CD4-positive, alpha-beta T cell (primary cell): Measurements from ENCODE around the gene HDHD2. TPM values are rescaled to one million over a fixed set of nuclear protein-coding genes. Genes with fewer than 3 reads are reported as not detected.

Experiments
- ATAC-seq: fragments of 200-7000 bp; cut with Tn5 transposase; one replicate; pipeline ENCODE4 v1.10.0; 2022; ENCODE audit warnings: mild to moderate bottlenecking; ENCODE audit not compliant: poor library complexity
- CTCF ChIA-PET: fragments of 350-600 bp; sonication (Branson Sonifier 250); formaldehyde crosslinking; loops from one replicate; lab custom pipeline; 2021; ENCODE audit warnings: antibody characterized with exemption, inconsistent platforms; lab: Charles Lee
- POLR2A ChIA-PET: fragments of 350-600 bp; sonication (Branson Sonifier 250); formaldehyde crosslinking; loops from one replicate; lab custom pipeline; 2021; ENCODE audit warnings: antibody characterized with exemption, inconsistent platforms; lab: Charles Lee
- DNase-seq, 14 experiments: peaks; one replicate each; pipeline ENCODE4 v3.0.0-alpha.2; 2013 to 2020; ENCODE audit warnings: mixed read lengths in 2 of 14
- H3K27ac ChIP-seq, 2 donors: one replicate each; pipeline versions ENCODE4 v1.5.1 to v1.7.0; 2013; ENCODE audit warnings: low read length in 2 of 2, low read depth in 1 of 2, mild to moderate bottlenecking in 1 of 2
- H3K27me3 ChIP-seq, 2 experiments: 1 replicate in 1 of 2; 2 replicates in 1 of 2; pipeline versions ENCODE4 v1.6.1 to v1.7.0; 2013; ENCODE audit warnings: low read length in 2 of 2, control low read depth in 1 of 2, mild to moderate bottlenecking in 1 of 2, moderate library complexity in 1 of 2; ENCODE audit not compliant: insufficient read depth in 2 of 2, control insufficient read depth in 1 of 2
- H3K36me3 ChIP-seq: one replicate; pipeline ENCODE4 v1.6.1; 2013; ENCODE audit warnings: low read length, control low read depth; ENCODE audit not compliant: insufficient read depth
- H3K4me1 ChIP-seq: one replicate; pipeline ENCODE4 v1.6.1; 2013; ENCODE audit warnings: low read length, control low read depth; ENCODE audit not compliant: insufficient read depth
- H3K4me3 ChIP-seq: one replicate; pipeline ENCODE4 v1.5.1; 2013; ENCODE audit warnings: mild to moderate bottlenecking, low read length, moderate library complexity
- H3K9me3 ChIP-seq, 2 experiments: 1 replicate in 1 of 2; 2 replicates in 1 of 2; pipeline versions ENCODE4 v1.6.1 to v1.7.0; 2013; ENCODE audit warnings: low read length in 2 of 2, mild to moderate bottlenecking in 2 of 2, control low read depth in 1 of 2, moderate library complexity in 1 of 2; ENCODE audit not compliant: control insufficient read depth in 1 of 2, insufficient read depth in 1 of 2
- H3K27ac Mint-ChIP-seq: one replicate; pipeline ENCODE4 v1.8.0; 2020; ENCODE audit warnings: mixed read lengths
- H3K27me3 Mint-ChIP-seq: one replicate; pipeline ENCODE4 v1.8.0; 2021; ENCODE audit warnings: mixed read lengths
- H3K36me3 Mint-ChIP-seq: one replicate; pipeline ENCODE4 v1.8.0; 2021; ENCODE audit warnings: low read depth, mixed read lengths
- H3K4me1 Mint-ChIP-seq: one replicate; pipeline ENCODE4 v1.8.0; 2021; ENCODE audit warnings: low read depth, mixed read lengths
- H3K4me3 Mint-ChIP-seq: one replicate; pipeline ENCODE4 v1.8.0; 2020; ENCODE audit warnings: mild to moderate bottlenecking, mixed read lengths
- H3K9me3 Mint-ChIP-seq: one replicate; pipeline ENCODE4 v1.8.0; 2020; ENCODE audit warnings: mixed read lengths
- intact Hi-C, 2 experiments: fragments of 100-400 bp; cut with DNase I in 1 of 2; cut with micrococcal nuclease in 1 of 2; formaldehyde crosslinking; loops; one replicate each; pipeline versions ENCODE4 v1.15.1 to v1.9.0; 2023 to 2025; cut with DNase I, micrococcal nuclease
- total RNA-seq, 174 experiments: library from RNA in 2 of 174; stranded (reverse) in 2 of 174; gene quantifications; one replicate each; pipeline ENCODE4 v1.2.3 and lab custom pipeline; 2021 to 2026
- TF ChIP-seq, protein P1 (sequence below): fragments of 200-600 bp; IDR thresholded peaks from one replicate; pipeline ENCODE4 v1.8.0; 2022; ENCODE audit warnings: antibody characterized with exemption, mild to moderate bottlenecking

The HDHD2 gene
- total RNA-seq, 2 experiments from 2014 or later, result 7.3 to 8.9 TPM

DNA sequence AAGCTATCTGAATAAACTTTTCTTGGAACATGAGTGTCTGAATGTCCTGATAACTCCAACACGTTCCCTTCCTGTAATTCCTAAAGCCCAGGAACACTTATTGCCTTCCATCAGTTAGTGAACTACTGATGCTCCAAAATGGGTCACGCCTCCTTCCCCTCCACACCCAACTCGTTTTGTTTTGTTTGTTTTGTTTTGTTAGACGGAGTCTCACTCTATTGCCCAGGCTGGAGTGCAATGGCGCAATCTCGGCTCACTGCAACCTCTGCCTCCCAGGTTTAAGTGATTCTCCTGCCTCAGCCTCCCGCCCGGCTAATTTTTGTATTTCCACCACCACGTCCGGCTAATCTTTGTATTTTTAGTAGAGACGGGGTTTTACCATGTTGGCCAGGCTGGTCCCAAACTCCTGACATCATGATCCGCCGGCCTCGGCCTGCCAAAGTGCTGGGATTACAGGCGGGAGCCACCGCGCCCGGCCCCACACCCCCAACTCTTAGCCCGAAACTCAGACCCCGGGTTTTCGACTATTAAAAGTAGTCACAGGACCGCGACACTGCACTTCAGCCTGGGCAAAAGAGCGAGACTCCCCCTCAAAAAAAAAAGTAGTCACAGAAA lies 25.1 kb upstream of the HDHD2 start:
- TF ChIP-seq, protein P1, sequence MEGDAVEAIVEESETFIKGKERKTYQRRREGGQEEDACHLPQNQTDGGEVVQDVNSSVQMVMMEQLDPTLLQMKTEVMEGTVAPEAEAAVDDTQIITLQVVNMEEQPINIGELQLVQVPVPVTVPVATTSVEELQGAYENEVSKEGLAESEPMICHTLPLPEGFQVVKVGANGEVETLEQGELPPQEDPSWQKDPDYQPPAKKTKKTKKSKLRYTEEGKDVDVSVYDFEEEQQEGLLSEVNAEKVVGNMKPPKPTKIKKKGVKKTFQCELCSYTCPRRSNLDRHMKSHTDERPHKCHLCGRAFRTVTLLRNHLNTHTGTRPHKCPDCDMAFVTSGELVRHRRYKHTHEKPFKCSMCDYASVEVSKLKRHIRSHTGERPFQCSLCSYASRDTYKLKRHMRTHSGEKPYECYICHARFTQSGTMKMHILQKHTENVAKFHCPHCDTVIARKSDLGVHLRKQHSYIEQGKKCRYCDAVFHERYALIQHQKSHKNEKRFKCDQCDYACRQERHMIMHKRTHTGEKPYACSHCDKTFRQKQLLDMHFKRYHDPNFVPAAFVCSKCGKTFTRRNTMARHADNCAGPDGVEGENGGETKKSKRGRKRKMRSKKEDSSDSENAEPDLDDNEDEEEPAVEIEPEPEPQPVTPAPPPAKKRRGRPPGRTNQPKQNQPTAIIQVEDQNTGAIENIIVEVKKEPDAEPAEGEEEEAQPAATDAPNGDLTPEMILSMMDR, result no peak
- CTCF ChIA-PET, result no interaction called here
- H3K27me3 ChIP-seq, result no peaks in the 10 kb centered on the region
- H3K36me3 Mint-ChIP-seq, result peaks cover 10% of the 10 kb centered on the region
- H3K4me1 Mint-ChIP-seq, result no peaks in the 10 kb centered on the region
- DNase-seq (no peak), ATAC-seq (no peak)
- H3K27me3 Mint-ChIP-seq, result no peaks in the 10 kb centered on the region
- H3K4me1 ChIP-seq, result peaks cover 19% of the 10 kb centered on the region
- intact Hi-C loops, result loop anchor here in 1 of 2 experiments (5.0 to 10.0 kb wide), 2 partner anchors 33 to 989 kb away; no protein-coding TSS in a partner anchor
- POLR2A ChIA-PET, result no interaction called here
- H3K27ac ChIP-seq, result no peak overlapping the region
- no peaks in the 10 kb centered on the region for H3K9me3 ChIP-seq
- no peaks in the 10 kb centered on the region for H3K36me3 ChIP-seq
- H3K4me3 Mint-ChIP-seq, result no peak overlapping the region
- H3K27ac Mint-ChIP-seq, result no peak overlapping the region
- peak overlapping the region; percentile 98 for H3K4me3 ChIP-seq
- H3K9me3 Mint-ChIP-seq, result no peaks in the 10 kb centered on the region

DNA sequence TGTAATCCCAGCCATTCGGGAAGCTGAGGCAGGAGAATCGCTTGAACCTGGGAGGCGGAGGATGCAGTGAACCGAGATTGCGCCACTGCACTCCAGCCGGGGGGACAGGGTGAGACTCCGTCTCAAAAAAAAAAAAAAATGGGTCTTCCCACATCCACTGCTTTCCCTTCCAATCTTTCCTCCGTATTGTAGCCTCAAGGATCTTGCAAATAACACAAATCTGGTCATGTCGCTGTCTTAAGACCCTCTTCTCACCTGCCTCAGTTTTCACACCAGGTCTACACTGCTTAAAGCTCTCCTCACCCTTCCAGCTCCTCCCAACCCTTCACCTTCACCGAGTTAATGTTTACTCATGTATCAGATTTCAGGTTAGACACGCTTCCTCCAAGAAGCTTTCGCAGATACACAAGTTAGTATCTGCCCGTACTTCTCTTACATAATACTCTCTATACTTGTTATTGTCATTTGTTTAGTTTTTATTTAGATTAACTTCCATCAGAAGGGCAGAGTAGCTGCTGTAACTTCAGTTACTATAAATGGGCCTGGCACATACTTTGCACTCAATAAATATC lies 24.3 kb upstream of the HDHD2 start:
- ChIA-PET CTCF (no interaction called here), POLR2A (no interaction called here)
- no peaks in the 10 kb centered on the region for H3K27me3 ChIP-seq
- Mint-ChIP-seq H3K9me3 (no peaks in the 10 kb centered on the region), H3K36me3 (peaks cover 10% of the 10 kb centered on the region), H3K27ac (no peak overlapping the region), H3K27me3 (no peaks in the 10 kb centered on the region), H3K4me1 (peaks cover 7% of the 10 kb centered on the region), H3K4me3 (no peak overlapping the region)
- intact Hi-C loops, result loop anchor here in 1 of 2 experiments (5.0 to 10.0 kb wide), 2 partner anchors 32 to 990 kb away; no protein-coding TSS in a partner anchor
- TF ChIP-seq, protein P1, result no peak
- no peak overlapping the region for H3K27ac ChIP-seq
- ATAC-seq (no peak), DNase-seq (no peak)
- peaks cover 19% of the 10 kb centered on the region for H3K4me1 ChIP-seq
- peak overlapping the region; percentile 98 for H3K4me3 ChIP-seq
- no peaks in the 10 kb centered on the region for H3K36me3 ChIP-seq
- no peaks in the 10 kb centered on the region for H3K9me3 ChIP-seq

DNA sequence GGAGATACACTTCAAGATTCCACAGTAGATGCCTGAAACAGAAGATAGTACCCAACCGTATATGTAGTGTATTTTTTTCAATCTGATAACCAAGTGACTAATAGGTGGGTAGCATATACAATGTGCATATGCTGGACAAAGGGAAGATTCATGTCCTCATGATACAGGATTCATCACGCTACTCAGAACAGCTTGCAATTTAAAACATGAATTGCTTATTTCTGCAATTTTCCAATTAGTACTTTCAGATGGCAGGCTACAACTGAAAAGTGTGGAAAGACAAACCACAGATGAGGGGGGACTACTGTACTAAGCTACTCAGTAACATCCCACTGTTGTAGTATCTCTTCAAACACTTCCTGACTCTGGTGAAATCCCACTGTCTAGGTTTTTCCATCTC lies 22.2 kb upstream of the HDHD2 start:
- Mint-ChIP-seq H3K9me3 (no peaks in the 10 kb centered on the region), H3K4me3 (no peak overlapping the region), H3K27ac (no peak overlapping the region), H3K36me3 (peaks cover 10% of the 10 kb centered on the region), H3K27me3 (no peaks in the 10 kb centered on the region), H3K4me1 (peaks cover 16% of the 10 kb centered on the region)
- Histone ChIP-seq H3K27me3 (no peaks in the 10 kb centered on the region), H3K4me1 (peaks cover 19% of the 10 kb centered on the region), H3K36me3 (no peaks in the 10 kb centered on the region), H3K9me3 (no peaks in the 10 kb centered on the region), H3K4me3 (no peak overlapping the region), H3K27ac (no peak overlapping the region)
- ATAC-seq (no peak), DNase-seq (no peak)
- CTCF ChIA-PET, result no interaction called here
- intact Hi-C loops, result loop anchor here in 1 of 2 experiments (10.0 kb wide), 1 partner anchor 992 kb away; no protein-coding TSS in a partner anchor
- POLR2A ChIA-PET, result no interaction called here
- TF ChIP-seq, protein P1, result no peak
